Measurements from ENCODE around the gene PRICKLE2. TPM values are rescaled to one million over a fixed set of nuclear protein-coding genes. Genes with fewer than 3 reads are reported as not detected.

Gene PRICKLE2
- total RNA-seq, 1 donor from 2014 or later = 7.4 TPM

DNA sequence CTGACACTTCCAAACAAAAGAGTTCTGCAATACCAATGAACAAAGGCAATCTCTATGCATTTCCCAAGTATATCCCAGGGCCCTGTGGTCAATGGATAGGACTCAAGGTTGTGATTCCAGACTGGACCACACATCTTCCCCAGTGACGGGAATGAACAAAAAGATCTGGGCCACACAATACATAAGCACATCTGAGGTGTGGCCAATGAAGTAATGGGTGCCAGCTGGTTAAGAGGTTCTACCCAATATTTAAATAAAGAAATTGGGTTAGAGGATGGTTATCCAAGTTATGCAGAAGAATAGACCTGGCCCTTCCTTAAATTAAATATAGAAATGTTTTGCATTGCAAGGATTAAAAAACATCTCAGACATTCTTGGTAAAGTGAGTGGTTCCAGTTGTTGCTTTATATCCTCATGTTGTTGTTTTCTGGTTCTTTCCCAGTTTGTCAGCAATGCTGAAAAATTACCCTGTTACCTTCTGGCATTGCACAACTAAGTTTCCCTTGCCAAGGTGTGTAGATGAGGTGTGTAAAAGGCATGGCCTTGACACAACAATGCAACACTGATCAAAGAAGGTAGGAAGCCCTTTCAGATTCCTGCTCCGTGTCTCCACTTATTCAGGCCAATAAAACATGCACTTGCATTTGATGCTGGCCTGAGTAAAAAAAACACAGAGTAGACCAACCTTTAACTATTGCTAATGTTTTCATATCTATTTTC lies 86.5 kb downstream of the PRICKLE2 start:
- DNase-seq (ENCODE audit: extremely low read depth, low read depth, low spot score) = no peak

DNA sequence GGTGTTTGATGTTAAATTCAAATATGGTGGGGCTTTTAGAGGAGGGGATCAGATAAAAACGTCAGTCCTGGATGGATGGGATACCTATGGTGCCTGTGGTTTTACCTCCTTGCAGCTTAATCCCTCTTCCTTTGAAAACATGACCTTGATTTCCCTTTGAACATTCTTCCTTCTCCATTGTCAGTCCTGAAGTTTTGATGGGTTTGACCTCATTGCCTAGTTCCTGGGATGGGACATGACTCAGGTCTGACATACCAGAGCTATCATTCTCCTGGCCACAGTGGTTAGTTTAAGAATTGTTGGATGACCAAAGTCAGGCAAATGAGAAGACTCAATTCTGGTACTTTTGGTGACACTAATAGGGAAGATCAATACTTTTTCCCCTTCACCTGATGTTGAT lies 87.2 kb downstream of the PRICKLE2 start:
- DNase-seq (ENCODE audit: extremely low read depth, low read depth, low spot score) = no peak

DNA sequence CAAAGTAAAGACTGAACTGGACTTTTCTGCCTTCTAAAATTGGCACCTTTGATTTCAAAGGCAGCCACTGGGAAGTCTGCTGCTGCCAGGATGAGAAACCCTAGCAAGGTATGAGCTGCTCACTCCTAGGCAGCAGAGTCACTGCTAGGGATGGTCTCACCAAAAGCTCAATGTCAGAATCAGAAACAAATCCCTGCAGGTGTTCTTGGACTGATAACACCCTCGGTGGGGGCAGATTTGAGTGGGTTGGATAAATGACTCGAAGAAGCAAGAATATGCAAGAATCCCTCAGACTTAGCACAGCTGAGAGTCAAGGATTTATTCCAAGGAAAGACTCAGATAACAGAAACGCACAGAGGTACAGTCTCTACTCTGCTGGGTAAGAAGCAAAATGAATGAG lies 90.4 kb downstream of the PRICKLE2 start:
- no peak for DNase-seq (ENCODE audit: extremely low read depth, low read depth, low spot score)

DNA sequence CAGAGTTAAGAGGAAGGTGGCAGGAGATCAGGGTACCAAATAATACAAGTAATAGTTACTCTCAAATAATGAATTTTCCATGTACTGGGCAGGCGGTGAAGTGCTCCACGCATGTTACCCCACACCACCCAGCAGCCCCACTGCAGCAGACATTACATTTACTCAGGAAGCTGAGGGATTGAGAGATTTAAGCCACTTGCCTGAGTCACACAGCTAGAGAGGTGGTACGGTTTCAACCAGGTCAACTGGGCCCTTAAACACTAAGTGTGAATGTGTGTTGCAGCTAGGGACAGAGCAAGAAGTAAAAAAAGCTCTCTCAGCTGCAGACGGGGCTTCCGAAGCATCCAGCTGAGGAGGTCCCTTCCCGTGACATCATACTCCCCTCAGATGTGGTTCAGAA lies 91.3 kb downstream of the PRICKLE2 start:
- DNase-seq (ENCODE audit: extremely low read depth, low read depth, low spot score) = no peak

DNA sequence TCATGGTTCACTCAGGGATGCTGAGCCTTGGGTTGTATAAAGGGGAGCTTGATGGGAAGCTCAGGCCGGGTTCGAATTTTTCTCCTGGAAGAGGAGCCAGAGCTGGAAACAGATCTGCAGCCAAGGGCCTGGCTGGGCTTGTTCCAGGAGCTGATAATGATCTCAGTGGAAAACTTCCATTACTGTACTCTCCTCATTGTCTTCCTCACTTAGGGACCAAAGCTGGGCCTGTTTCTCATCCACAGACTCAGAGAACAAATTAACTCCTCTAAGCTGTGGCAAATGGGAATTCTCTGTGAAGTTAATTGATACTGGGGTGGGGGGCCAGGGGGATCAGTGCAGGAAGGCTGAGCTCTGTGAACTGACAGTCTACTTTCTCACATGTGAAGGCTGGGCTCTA lies 92.0 kb downstream of the PRICKLE2 start:
- DNase-seq (ENCODE audit: extremely low read depth, low read depth, low spot score) = no peak

DNA sequence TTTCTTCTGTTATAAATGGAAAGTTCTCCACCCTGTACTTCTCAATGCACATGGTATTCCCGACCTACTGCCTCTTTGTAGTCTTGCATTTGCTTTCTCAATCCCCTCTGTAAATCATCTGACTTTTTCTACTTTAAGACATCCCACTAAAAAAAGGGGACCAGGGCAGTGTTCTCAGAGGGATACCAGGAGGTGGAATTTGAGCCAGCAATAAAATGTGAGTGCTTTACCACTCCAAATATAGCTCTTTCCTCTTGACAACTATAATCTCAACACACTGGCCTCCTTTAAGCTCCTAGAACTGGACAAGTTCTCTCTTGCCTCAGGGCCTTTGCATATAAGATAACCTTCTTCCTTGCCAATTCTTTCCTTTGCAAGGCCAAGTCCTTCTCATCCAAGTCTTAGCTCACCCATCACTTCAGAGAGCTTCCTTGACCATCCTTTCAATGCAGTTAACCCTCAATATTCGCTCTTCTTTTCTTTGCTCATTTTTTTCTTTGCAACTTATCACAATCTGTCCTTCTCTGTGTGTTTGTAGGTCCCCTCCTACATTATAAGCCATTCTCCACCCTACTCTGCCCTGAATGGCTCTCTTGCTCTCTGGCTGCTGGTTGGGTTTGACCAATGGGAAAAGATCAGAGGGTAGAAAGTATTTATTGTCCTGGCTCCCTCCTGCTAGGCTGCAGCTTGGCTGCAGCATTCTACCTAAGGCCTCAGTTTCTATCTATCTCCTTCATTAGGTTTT lies 93.4 kb downstream of the PRICKLE2 start:
- no peak for DNase-seq (ENCODE audit: extremely low read depth, low read depth, low spot score)

DNA sequence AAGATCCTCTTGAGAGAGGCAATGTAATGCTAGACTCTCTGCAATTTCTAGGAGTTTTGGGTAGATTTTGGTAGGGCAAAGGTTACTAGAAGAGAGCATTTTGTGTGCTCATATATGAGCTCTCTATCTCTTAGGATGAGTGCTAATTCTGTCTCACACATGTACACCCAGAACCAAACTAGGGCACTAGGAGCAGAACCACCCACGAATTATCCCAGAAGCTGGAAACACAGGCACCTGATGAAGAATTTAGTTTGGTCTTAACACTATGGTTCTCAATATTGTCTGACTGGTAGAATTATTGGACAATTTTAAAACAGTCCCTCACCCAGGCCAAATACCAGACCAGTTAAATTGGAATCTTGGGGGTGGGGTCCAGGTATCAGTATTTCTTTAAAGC lies 94.8 kb downstream of the PRICKLE2 start:
- DNase-seq (ENCODE audit: extremely low read depth, low read depth, low spot score) = no peak

DNA sequence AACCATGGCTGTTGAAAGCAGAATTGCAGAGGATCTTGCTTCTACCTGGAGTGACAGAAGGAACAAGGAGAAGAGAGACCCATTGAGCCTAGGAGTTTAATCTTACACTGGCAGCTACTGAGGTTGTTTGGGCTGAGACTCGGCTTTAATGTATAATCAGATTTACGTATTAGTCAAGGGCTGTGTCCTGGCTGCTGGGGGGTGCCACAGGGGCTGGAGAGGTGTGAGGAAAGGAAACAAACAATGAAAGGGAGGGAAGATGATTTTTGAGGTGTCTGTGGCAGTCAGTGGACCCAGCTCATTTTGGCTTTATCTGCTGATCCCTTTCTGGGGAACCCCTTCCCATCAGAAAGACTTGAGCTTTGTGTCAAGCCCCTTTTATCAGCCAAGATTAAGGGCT lies 95.7 kb downstream of the PRICKLE2 start:
- DNase-seq (ENCODE audit: extremely low read depth, low read depth, low spot score) = no peak

DNA sequence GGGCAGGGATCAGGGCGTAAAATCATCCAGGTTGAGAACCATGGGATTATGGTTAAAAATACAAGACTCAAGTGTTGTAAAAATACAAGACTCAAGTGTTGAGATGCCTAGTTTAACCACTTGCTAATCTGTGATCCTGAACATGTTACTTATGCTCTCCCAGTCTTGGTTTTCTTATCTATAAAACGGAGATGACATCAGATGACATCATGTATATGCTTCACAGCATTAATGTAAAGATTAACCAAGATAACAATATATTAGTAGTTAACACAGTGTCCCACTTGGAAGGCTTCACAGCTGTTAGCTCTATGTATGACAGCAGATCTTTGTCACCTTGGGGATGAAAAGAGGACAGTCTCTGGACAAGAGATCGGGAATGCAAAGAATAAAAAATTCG lies 96.2 kb downstream of the PRICKLE2 start:
- DNase-seq (ENCODE audit: extremely low read depth, low read depth, low spot score) = no peak

DNA sequence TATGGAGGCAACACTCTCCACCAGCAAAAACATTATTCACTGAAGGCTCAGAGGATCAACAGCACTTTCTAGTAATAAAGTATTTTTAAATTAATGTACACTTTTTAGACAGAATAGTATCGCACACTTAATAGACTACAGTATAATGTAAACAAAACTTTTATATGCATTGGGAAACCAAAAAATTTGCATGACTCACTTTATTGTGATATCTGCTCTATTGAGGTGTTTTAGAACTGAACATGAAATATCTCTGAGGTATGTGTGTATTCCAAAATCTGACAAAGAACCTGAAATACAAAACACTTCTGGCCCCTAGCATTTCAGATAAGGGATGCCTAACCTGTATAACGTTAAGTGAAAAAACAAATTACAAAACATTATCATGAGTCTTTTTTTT lies 99.7 kb downstream of the PRICKLE2 start:
- no peak for DNase-seq (ENCODE audit: extremely low read depth, low read depth, low spot score)

DNA sequence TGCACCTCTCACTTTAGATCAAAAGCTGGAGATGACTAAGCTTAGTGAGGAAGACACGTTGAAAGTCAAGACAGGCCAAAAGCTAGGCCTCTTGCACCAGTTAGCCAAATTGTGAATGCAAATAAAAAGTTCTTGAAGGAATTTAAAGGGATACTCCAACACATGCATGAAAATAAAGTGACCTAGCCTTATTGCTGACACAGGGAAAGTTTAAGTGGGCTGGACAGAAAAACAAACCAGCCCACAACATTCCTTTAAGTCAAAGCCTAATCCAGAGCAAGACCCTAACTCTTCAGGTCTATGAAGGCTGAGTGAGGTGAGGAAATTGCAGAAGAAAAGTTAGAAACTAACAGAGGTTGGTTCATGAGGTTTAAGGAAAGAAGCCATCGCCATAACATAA lies 101.3 kb downstream of the PRICKLE2 start:
- DNase-seq (ENCODE audit: extremely low read depth, low read depth, low spot score) = no peak

DNA sequence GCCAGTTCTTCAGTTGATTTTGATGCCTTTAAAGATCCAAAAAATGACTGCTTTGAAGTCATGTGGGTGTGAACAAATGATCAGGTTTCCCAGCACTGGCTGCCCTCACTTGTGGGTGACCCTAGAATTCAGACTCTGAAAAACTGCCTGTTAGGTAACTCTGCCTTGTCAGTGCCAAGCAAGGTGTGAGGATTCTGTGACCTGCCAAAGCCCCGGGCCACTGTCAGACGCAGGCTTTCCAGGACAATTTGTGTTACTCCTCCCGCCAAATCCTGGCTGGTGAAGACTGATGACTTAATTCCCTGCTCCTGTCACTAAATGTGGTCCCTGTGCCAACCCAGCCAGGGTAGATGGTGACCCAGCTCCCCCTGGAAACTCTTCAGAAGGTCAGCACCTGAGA lies 102.8 kb downstream of the PRICKLE2 start:
- DNase-seq (ENCODE audit: extremely low read depth, low read depth, low spot score) = no peak

DNA sequence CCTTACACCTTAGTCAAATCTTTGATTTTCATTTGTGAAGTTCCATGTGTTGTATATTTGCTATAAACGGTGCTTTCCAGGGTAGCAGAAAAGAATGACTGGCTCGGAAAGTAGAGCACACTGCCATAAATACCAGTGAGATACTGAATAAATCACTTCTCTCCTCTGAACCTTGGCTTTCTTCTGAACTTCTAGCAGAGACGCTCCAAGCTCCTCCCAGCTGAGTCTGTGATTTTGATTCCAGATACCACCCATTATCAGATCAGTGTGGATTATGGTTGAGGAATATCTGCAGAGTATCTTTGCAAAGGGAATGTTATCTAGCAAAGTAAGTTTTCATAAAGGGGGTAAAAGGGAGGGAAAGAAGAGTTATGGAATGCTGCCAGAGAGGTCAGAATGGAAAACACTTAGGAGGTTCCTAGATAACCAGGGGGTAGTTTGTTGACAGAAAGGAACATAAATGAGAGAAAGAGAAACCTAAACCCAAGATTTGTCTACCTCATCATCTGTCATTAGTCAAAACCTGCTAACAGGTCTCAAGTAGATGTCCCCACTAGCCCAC lies 103.4 kb downstream of the PRICKLE2 start:
- no peak for DNase-seq (ENCODE audit: extremely low read depth, low read depth, low spot score)

DNA sequence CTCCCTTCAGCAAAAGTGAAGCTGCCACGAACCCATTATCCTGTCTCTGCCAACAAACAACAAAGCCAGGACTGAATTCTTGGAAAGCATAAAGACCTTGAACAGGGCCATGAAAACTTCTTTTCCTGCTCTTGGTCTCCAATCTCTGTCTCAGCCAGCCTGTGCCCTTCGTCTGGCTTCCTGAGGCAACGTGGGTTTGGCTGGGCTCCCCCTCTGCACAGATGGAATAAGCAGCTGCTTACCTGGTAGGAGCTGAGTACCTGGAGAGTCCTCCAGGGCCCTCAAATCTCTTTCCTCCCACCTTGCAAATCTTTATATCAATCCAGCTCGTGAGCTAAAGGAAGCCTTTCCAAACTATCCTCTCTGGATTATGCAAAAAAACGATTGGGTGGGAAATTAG lies 104.4 kb downstream of the PRICKLE2 start:
- no peak for DNase-seq (ENCODE audit: extremely low read depth, low read depth, low spot score)

DNA sequence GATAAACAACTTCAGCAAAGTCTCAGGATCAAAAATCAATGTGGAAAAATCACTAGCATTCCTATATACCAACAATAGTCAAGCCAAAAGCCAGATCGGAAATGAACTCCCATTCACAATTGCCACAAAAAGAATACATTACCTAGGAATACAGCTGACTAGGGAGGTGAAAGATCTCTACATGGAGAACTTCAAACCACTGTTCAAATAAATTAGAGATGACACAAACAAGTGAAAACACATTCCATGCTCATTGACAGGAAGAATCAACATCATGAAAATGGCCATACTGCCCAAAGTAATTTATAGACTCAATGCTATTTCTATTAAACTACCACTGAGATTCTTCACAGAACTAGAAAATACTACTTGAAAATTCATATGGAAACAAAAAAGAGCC lies 107.8 kb downstream of the PRICKLE2 start:
- no peak for DNase-seq (ENCODE audit: extremely low read depth, low read depth, low spot score)

DNA sequence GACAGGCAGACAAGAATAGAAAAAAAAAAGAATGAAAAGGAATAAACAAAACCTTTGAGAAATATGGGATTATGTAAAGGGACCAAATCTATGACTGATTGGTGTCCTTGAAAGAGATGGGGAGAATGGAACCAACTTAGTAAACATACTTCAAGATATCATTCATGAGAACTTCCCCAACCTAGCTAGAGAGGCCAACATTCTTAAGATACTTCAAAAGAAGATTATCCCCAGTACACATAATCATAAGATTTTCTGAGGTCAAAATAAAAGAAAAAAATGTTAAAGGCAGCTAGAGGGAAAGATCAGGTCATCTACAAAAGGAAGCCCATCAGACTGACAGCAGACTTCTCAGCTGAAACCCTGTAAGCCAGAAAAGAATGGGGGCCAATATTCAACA lies 110.6 kb downstream of the PRICKLE2 start:
- DNase-seq (ENCODE audit: extremely low read depth, low read depth, low spot score) = no peak

DNA sequence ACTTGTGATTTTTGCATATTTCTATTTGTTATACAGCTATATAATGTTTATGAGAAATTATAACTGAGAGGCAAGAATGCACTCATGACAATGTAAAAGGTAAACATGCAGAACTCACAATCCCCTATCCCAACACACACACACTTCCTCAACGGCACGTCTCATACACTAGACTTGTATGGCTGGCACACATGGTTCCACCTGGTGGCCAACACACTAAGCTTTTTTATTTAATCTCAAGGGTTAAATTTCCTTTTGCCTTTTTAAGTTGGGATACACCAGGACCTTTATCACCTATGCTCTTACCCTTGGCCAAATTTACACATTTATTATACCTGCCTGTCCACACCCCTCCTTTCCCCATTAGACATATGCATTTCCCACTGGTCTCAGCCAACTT lies 113.4 kb downstream of the PRICKLE2 start:
- no peak for DNase-seq (ENCODE audit: extremely low read depth, low read depth, low spot score)

DNA sequence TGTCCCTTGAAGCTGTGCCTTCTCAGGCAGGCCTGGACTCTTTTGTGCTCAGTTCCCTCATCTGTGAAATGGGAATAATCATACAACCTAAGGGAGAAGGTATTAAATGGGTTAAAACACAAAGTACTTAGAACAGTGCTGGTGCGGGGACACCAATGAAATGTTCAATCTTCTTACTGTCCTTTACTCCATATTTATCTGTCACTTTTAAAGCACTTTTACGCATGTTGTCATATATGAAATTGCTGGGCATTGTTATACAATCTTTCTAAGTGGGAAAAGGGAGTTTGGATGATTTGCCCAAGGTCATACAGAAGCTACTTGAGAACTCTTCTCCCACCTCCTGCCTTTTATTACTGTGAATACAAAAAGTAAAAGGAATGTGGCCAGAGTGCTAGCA lies 114.2 kb downstream of the PRICKLE2 start:
- DNase-seq (ENCODE audit: extremely low read depth, low read depth, low spot score) = no peak

DNA sequence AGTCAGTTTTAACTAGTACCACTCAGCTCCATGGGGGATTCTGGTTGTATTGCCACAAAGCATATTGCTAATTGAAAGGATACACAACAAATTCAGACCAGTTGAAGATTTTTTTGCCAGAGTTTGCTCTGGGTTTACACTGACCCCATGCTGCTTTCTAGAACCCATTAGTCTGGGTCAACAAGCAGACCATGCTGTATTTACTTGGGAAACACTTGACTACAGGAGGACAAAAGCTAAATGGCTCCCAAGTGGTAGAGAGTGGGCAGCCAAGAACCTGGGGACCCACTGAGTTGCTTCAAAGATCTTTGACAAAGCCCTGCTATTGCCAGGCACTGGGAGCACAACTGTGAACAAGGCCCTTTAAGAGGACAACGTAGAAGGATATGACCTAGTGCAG lies 115.2 kb downstream of the PRICKLE2 start:
- DNase-seq (ENCODE audit: extremely low read depth, low read depth, low spot score) = no peak

DNA sequence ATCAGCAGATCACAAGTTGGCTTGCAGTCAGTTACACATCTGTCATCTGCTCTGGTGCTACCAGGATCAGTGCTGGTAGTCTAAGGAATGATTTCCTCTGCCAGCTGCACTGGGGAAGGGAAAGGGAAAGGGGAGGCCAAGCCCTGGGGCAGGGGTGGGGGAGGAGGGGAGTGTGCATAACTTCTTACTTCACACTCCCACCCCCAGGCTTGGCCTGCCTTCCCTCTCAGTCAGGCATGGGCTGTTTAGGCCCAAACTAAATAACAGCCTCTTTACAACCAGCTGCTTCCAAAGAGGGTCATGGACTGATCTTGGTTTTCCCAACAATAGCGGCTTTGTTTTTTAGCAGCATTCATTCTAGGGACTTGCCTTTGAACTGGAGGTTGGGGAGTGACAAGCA lies 115.8 kb downstream of the PRICKLE2 start:
- DNase-seq (ENCODE audit: extremely low read depth, low read depth, low spot score) = no peak

DNA sequence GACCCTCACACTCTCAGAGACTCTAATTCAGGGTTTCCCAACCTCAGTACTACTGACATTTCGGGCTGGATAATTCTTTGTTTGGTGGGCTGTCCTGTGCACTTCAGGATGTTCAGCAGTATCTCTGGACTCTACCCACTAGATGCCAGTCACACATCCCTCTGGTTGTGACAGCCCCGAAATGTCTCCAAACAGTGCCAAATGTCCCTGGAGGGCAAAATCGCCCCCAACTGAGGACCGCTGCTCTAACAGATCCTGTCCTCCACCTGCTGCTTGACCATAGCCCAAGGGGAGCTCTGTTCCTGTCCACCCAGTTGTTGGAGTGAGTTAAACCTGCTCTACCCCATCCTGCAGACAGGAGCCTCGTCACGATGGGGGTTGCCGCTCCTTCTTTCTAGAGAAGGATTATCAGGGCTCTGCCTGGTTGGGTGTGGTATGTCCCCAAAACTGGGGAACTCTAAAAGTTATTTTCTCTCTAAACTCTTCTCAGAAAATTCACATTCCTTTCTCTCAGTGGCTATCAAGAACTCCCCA lies 116.4 kb downstream of the PRICKLE2 start:
- no peak for DNase-seq (ENCODE audit: extremely low read depth, low read depth, low spot score)

DNA sequence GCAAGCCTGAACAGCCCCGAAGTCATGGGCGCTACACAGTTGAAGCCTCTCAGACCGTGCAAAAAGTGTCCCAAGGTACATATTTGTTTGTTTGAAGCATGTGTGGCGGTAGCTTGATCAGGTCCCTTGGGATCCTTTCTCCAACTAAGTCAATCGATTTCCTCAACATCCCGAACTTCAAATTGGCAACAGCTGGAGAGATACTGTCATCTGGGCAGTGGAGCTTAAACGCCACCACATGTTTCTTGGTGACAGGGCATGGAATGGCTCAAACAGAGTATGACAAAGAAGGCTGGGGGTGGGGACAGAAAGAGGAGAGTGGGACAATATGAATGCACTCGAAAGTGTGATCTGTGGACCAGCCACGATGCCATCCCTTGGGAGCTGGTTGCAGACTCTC lies 117.0 kb downstream of the PRICKLE2 start:
- no peak for DNase-seq (ENCODE audit: extremely low read depth, low read depth, low spot score)

Data from glomerular endothelial cell (primary cell).